DND-41 (cell line): Measurements from ENCODE around the gene SIDT1.

ENCODE experiments used
- ATAC-seq: fragments of 200-7000 bp; cut with Tn5 transposase; 3 replicates; pipeline ENCODE4 v1.9.1; 2021; ENCODE audit warnings: low read depth; ENCODE audit not compliant: insufficient read depth
- DNase-seq: peaks from one replicate; pipeline ENCODE4 v3.0.0-alpha.2; 2020
- H2AFZ ChIP-seq: 2 replicates; pipeline ENCODE4 v1.6.0; 2012; ENCODE audit warnings: low read depth, low read length
- H3K27ac ChIP-seq: 2 replicates; pipeline ENCODE4 v1.5.1; 2012; ENCODE audit warnings: low read length, inconsistent platforms
- H3K27me3 ChIP-seq: fragments of 200-600 bp; sonication (generic); 2 replicates; pipeline ENCODE4 v1.6.0; 2012; ENCODE audit warnings: low read length, mild to moderate bottlenecking, inconsistent platforms; ENCODE audit not compliant: insufficient read depth, poor library complexity
- H3K36me3 ChIP-seq: 2 replicates; pipeline ENCODE4 v1.5.1; 2012; ENCODE audit warnings: low read length, inconsistent platforms; ENCODE audit not compliant: insufficient read depth
- H3K4me1 ChIP-seq: 2 replicates; pipeline ENCODE4 v1.5.1; 2012; ENCODE audit warnings: mild to moderate bottlenecking, low read length; ENCODE audit not compliant: insufficient read depth
- H3K4me2 ChIP-seq: 2 replicates; pipeline ENCODE4 v1.6.0; 2012; ENCODE audit warnings: mild to moderate bottlenecking, moderate library complexity, low read length, inconsistent platforms; ENCODE audit not compliant: insufficient read depth
- H3K4me3 ChIP-seq, 2 experiments: fragments of 200-600 bp in 1 of 2; shearing (Covaris generic) in 1 of 2; 2 replicates each; pipeline ENCODE4 v1.5.1; 2012 to 2016; ENCODE audit warnings: inconsistent platforms in 2 of 2, low read length in 2 of 2, mild to moderate bottlenecking in 2 of 2, low read depth in 1 of 2, moderate library complexity in 1 of 2
- H3K79me2 ChIP-seq: 2 replicates; pipeline ENCODE4 v1.6.0; 2012; ENCODE audit warnings: low read length, inconsistent platforms; ENCODE audit not compliant: insufficient read depth
- H3K9ac ChIP-seq: 2 replicates; pipeline ENCODE4 v1.6.0; 2012; ENCODE audit warnings: low read depth, mild to moderate bottlenecking, inconsistent platforms, low read length, moderate library complexity
- H3K9me3 ChIP-seq: 2 replicates; pipeline ENCODE4 v1.5.1; 2012; ENCODE audit warnings: low read length, moderate library complexity, mild to moderate bottlenecking, inconsistent platforms; ENCODE audit not compliant: insufficient read depth, severe bottlenecking
- H4K20me1 ChIP-seq: 2 replicates; pipeline ENCODE4 v1.6.0; 2012; ENCODE audit warnings: low read length; ENCODE audit not compliant: insufficient read depth
- CTCF ChIP-seq: IDR thresholded peaks from 2 replicates; pipeline ENCODE4 v1.5.1; 2012; ENCODE audit warnings: borderline replicate concordance, low read length, moderate library complexity, mild to moderate bottlenecking; ENCODE audit not compliant: poor library complexity, severe bottlenecking; ENCODE audit errors: extremely low read depth
- EZH2 ChIP-seq: IDR thresholded peaks from 3 replicates; pipeline ENCODE4 v1.6.1; 2012; ENCODE audit warnings: borderline replicate concordance, low read depth, mild to moderate bottlenecking, moderate library complexity, low read length, inconsistent platforms; ENCODE audit not compliant: severe bottlenecking

SIDT1 gene

DNA sequence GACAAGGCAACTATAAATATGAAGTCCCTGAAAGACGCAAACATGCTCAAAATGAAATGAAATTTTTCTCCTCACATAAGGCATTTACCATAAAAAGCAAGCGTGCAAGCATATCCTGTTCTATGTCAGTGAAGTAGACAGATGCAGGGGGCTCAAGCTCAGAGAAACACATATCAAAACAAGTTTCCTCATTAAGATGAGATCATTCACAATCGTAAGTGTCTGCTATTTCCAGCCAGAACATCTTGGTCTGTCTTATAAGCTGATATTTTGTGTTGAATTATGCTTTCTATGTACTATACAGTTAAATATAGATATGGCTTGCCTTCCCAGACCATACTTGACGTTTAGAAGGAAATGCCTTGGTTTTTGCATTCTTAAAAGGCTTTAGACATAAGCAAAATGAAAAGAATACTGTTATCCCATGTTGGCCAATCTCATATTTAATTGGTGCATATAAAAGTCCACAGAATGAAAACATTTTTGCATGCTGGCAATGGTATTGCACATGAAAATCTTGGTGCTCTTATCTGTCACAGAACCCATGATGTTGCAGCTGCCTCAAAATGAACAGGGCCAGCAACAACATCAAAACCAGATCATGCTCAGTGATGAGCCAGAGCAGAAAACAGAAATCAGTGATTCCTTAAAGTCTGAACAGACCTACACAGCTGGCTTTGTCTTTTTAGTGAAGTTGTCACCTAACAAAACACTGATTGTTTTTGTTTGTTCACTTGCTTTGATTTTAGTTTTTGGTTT, 65.4 kb downstream of the SIDT1 start:
- DNase-seq = no peak
- TF ChIP-seq CTCF (no peak), EZH2 (no peak)
- no peaks in the 10 kb centered on the region for H3K4me1 ChIP-seq

DNA sequence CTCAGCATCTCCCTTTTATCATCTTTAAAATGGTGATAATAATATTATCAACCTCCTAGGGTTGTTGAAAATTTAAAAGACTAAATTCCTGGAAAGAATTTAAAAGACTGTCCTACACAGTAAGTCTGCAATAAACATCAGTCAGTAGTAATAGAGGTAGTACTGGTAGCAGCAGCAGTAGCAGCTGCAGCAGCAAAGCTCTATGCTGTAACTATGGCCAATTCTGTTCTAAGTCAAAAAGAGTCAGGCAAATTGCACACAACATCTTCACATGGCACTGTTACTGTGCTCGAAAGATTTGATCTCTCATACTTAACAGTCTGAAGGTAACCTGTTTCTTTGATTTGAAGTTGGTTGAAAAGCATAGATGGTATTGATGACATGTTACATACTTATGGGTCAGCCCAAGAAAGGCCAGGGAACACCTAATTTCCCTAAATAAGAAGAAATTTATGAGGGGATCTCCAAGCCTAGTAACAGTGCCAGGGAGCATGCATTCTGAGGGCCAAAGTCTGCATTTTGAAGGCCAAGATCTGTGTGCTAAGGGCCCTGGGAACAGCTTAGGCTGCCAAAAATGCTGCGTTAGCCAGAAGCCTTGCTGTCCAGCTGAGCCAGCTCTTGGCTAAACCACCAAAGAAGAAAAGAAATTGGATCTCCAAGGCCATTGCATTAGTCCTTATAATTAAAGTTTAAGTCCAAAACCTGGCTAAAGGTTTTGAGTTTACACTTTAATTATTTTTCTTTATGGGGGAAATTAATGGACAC, 68.2 kb downstream of the SIDT1 start:
- peaks cover 5% of the 10 kb centered on the region for H3K4me1 ChIP-seq
- TF ChIP-seq EZH2 = no peak
- TF ChIP-seq CTCF = no peak
- ATAC-seq (no peak), DNase-seq (no peak)
- H3K9me3 ChIP-seq = no peaks in the 10 kb centered on the region
- H4K20me1 ChIP-seq = no peaks in the 10 kb centered on the region
- no peaks in the 10 kb centered on the region for H3K36me3 ChIP-seq
- H2AFZ ChIP-seq = no peak overlapping the region
- no peak overlapping the region for H3K4me3 ChIP-seq
- no peaks in the 10 kb centered on the region for H3K79me2 ChIP-seq
- H3K4me2 ChIP-seq = no peak overlapping the region
- H3K27me3 ChIP-seq = no peaks in the 10 kb centered on the region
- H3K9ac ChIP-seq = no peak overlapping the region
- no peak overlapping the region for H3K27ac ChIP-seq

More for the DNA sequence above, 65.4 kb downstream of the SIDT1 start:
- Histone ChIP-seq H3K4me2 (no peak overlapping the region), H2AFZ (peak overlapping the region; percentile 34; the same call in 1 of the 2 replicates), H3K4me3 (no peak overlapping the region), H3K27me3 (no peaks in the 10 kb centered on the region), H3K36me3 (no peaks in the 10 kb centered on the region), H3K9ac (no peak overlapping the region), H3K27ac (no peak overlapping the region), H3K79me2 (no peaks in the 10 kb centered on the region), H3K9me3 (no peaks in the 10 kb centered on the region), H4K20me1 (no peaks in the 10 kb centered on the region)
- no peak for ATAC-seq

- peaks cover 11% of the 10 kb centered on the region for H3K4me1 ChIP-seq
- no peaks in the 10 kb centered on the region for H3K79me2 ChIP-seq
- H3K36me3 ChIP-seq = no peaks in the 10 kb centered on the region
- H3K27ac ChIP-seq = no peak overlapping the region
- H3K9ac ChIP-seq = no peak overlapping the region
- H2AFZ ChIP-seq = no peak overlapping the region
- no peaks in the 10 kb centered on the region for H3K9me3 ChIP-seq
- H3K4me3 ChIP-seq = no peak overlapping the region
- TF ChIP-seq EZH2 (no peak), CTCF (no peak)
- ATAC-seq (no peak), DNase-seq (no peak)
- no peaks in the 10 kb centered on the region for H4K20me1 ChIP-seq
- H3K4me2 ChIP-seq = no peak overlapping the region
- H3K27me3 ChIP-seq = no peaks in the 10 kb centered on the region
Measured at GRCh38 chr3:113601240-113601639, 68.9 kb downstream of the SIDT1 start.
